ENCODE data around the gene ARID1B.

Gene ARID1B

GRCh38 chr6:156789081-156789943, 12.1 kb downstream of the ARID1B start:
- Histone ChIP-seq H4K20me1 (ENCODE audit: insufficient read depth, low read length) (peaks cover 6% of the 10 kb centered on the region), H3K27me3 (replicated peaks; ENCODE audit: insufficient read depth, low read length) (no peaks in the 10 kb centered on the region), H3K36me3 (replicated peaks; ENCODE audit: insufficient read depth, low read length) (no peaks in the 10 kb centered on the region), H3K9ac (ENCODE audit: low read length) (no peak overlapping the region), H3K27ac (ENCODE audit: low read length) (no peak overlapping the region), H3K9me3 (replicated peaks; ENCODE audit: insufficient read depth, low read length) (no peaks in the 10 kb centered on the region), H3K9me2 (replicated peaks; ENCODE audit: insufficient read depth, low read length) (no peaks in the 10 kb centered on the region), H3F3A (ENCODE audit: insufficient read depth, low read length) (no peaks in the 10 kb centered on the region), H2AFZ (ENCODE audit: low read length) (no peak overlapping the region), H3K79me2 (ENCODE audit: low read length) (peaks cover 100% of the 10 kb centered on the region), H3K4me1 (ENCODE audit: low read length) (no peaks in the 10 kb centered on the region), H3K4me3 (ENCODE audit: low read length) (no peak overlapping the region), H3K4me2 (ENCODE audit: low read depth, low read length) (no peak overlapping the region)
- no peak for DNase-seq
- TF ChIP-seq EZH2 (optimal IDR thresholded peaks at IDR 0.05; ENCODE audit: low read depth, low read length) = no peak
- no peak for TF ChIP-seq EZH2phosphoT487 (IDR thresholded peaks at IDR 0.05; ENCODE audit: low read length)
- TF ChIP-seq CTCF (IDR thresholded peaks at IDR 0.05; ENCODE audit: low read length) = no peak

DNA sequence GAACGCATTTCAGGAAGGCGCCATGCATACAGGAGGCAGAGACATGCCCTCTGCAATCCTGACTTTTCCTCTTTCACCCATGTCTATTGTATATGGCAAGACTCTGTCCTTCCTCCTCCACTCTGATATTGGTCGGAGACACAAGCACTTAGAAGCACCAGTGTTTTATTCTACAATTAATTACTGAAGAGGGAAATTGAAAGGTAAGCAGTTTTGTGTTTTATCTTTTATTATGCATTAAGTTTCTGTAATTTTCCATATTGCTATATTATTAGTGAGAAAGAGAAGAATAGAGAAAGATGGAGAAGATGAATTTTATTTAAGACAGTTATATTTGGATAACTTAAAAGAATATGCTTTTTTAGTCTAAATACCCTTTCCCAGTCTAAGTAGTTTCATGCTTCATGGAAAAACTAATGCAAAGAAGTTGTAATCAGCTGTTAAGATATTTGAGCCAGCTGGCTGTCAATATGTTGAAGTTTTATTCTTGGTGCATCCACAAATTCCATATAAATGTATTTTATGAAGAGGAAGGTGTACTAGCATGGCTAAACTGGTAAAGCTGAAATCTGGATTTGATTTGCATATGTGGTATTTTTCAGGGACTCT, 13.6 kb downstream of the ARID1B start:
- Histone ChIP-seq H4K20me1 (ENCODE audit: insufficient read depth, low read length) (peaks cover 6% of the 10 kb centered on the region), H3K9me2 (replicated peaks; ENCODE audit: insufficient read depth, low read length) (no peaks in the 10 kb centered on the region), H3K9me3 (replicated peaks; ENCODE audit: insufficient read depth, low read length) (no peaks in the 10 kb centered on the region), H3K27me3 (replicated peaks; ENCODE audit: insufficient read depth, low read length) (no peaks in the 10 kb centered on the region), H3K9ac (ENCODE audit: low read length) (no peak overlapping the region), H3F3A (ENCODE audit: insufficient read depth, low read length) (no peaks in the 10 kb centered on the region), H3K36me3 (replicated peaks; ENCODE audit: insufficient read depth, low read length) (no peaks in the 10 kb centered on the region), H3K4me3 (ENCODE audit: low read length) (no peak overlapping the region), H3K79me2 (ENCODE audit: low read length) (peaks cover 100% of the 10 kb centered on the region), H3K4me1 (ENCODE audit: low read length) (no peaks in the 10 kb centered on the region), H3K4me2 (ENCODE audit: low read depth, low read length) (no peak overlapping the region), H2AFZ (ENCODE audit: low read length) (no peak overlapping the region), H3K27ac (ENCODE audit: low read length) (no peak overlapping the region)
- no peak for TF ChIP-seq CTCF (IDR thresholded peaks at IDR 0.05; ENCODE audit: low read length)
- no peak for TF ChIP-seq EZH2phosphoT487 (IDR thresholded peaks at IDR 0.05; ENCODE audit: low read length)
- TF ChIP-seq EZH2 (optimal IDR thresholded peaks at IDR 0.05; ENCODE audit: low read depth, low read length) = no peak
- no peak for DNase-seq

DNA sequence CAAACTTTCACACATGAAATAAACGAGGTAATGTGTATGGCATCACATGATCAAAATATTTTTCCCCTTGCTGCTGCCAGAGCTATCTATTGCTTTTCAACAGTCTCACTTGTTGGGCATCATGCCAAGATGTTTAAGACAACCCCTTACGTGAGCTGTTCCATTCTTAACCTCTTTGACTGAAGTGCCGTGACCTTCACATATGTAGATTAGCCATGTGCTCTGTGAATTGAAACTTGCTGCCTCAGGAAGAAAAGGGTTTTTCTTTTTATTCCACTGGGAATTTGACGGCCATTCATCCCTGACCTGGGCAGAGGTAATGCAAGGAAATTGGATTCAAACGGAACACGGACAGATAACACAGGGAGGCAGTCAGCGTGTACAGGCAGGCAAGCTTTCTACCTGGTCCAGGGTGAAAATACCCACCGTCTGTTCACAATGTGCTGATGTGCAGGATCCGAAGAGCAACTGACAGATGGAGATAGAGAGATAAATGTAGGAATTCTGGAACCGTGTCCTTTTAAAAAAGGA, 14.2 kb downstream of the ARID1B start:
- H3K79me2 ChIP-seq (ENCODE audit: low read length) = peaks cover 100% of the 10 kb centered on the region
- no peaks in the 10 kb centered on the region for H3K9me3 ChIP-seq (replicated peaks; ENCODE audit: insufficient read depth, low read length)
- no peak overlapping the region for H3K4me2 ChIP-seq (ENCODE audit: low read depth, low read length)
- no peaks in the 10 kb centered on the region for H3K36me3 ChIP-seq (replicated peaks; ENCODE audit: insufficient read depth, low read length)
- no peak for DNase-seq
- H4K20me1 ChIP-seq (ENCODE audit: insufficient read depth, low read length) = peaks cover 6% of the 10 kb centered on the region
- no peak overlapping the region for H3K27ac ChIP-seq (ENCODE audit: low read length)
- TF ChIP-seq CTCF (IDR thresholded peaks at IDR 0.05; ENCODE audit: low read length) (no peak), EZH2 (optimal IDR thresholded peaks at IDR 0.05; ENCODE audit: low read depth, low read length) (no peak), EZH2phosphoT487 (IDR thresholded peaks at IDR 0.05; ENCODE audit: low read length) (no peak)
- no peaks in the 10 kb centered on the region for H3K27me3 ChIP-seq (replicated peaks; ENCODE audit: insufficient read depth, low read length)
- H2AFZ ChIP-seq (ENCODE audit: low read length) = no peak overlapping the region
- H3K9me2 ChIP-seq (replicated peaks; ENCODE audit: insufficient read depth, low read length) = no peaks in the 10 kb centered on the region
- no peak overlapping the region for H3K4me3 ChIP-seq (ENCODE audit: low read length)
- no peaks in the 10 kb centered on the region for H3F3A ChIP-seq (ENCODE audit: insufficient read depth, low read length)
- H3K4me1 ChIP-seq (ENCODE audit: low read length) = no peaks in the 10 kb centered on the region
- no peak overlapping the region for H3K9ac ChIP-seq (ENCODE audit: low read length)

Measured in MM.1S (cell line).